GM06990 (cell line): ENCODE results near the gene DOCK4.

Source experiments
- DNase-seq: peaks from one replicate; pipeline ENCODE4 v3.0.0-alpha.2; 2011; ENCODE audit not compliant: insufficient read length; ENCODE audit errors: extremely low read depth
- H3K27me3 ChIP-seq: replicated peaks from 2 replicates; pipeline ENCODE4 v1.6.0; 2011; ENCODE audit warnings: low read length; ENCODE audit not compliant: control insufficient read depth, insufficient read depth
- H3K36me3 ChIP-seq: 2 replicates; pipeline ENCODE4 v1.5.1; 2011; ENCODE audit warnings: low read length; ENCODE audit not compliant: control insufficient read depth, insufficient read depth
- H3K4me3 ChIP-seq: replicated peaks from 2 replicates; pipeline ENCODE4 v1.5.1; 2011; ENCODE audit warnings: low read depth, mild to moderate bottlenecking, control low read depth, low read length
- CTCF ChIP-seq: IDR thresholded peaks from 2 replicates; pipeline ENCODE4 v1.5.1; 2011; ENCODE audit warnings: low read length, control low read depth, mild to moderate bottlenecking, inconsistent platforms; ENCODE audit not compliant: insufficient read depth, poor library complexity, severe bottlenecking

The DOCK4 gene

GRCh38 chr7:111873963-111874690 is 332.1 kb downstream of the DOCK4 start:
- H3K36me3 ChIP-seq: no peaks in the 10 kb centered on the region
- no peak overlapping the region for H3K4me3 ChIP-seq
- TF ChIP-seq CTCF: no peak
- no peak for DNase-seq
- no peaks in the 10 kb centered on the region for H3K27me3 ChIP-seq

- no peak for TF ChIP-seq CTCF
- DNase-seq: no peak
- Histone ChIP-seq H3K36me3 (no peaks in the 10 kb centered on the region), H3K4me3 (no peak overlapping the region), H3K27me3 (no peaks in the 10 kb centered on the region)
Measured at GRCh38 chr7:111873326-111873646, 332.9 kb downstream of the DOCK4 start.

- no peak for DNase-seq
- Histone ChIP-seq H3K36me3 (no peaks in the 10 kb centered on the region), H3K4me3 (no peak overlapping the region), H3K27me3 (no peaks in the 10 kb centered on the region)
- TF ChIP-seq CTCF: no peak
Measured at GRCh38 chr7:111872450-111873325, 333.5 kb downstream of the DOCK4 start.

GRCh38 chr7:111871283-111871682 is 334.9 kb downstream of the DOCK4 start:
- Histone ChIP-seq H3K4me3 (no peak overlapping the region), H3K36me3 (no peaks in the 10 kb centered on the region), H3K27me3 (no peaks in the 10 kb centered on the region)
- no peak for DNase-seq
- TF ChIP-seq CTCF: no peak

GRCh38 chr7:111869280-111869679 is 336.9 kb downstream of the DOCK4 start:
- TF ChIP-seq CTCF: no peak
- Histone ChIP-seq H3K4me3 (no peak overlapping the region), H3K36me3 (no peaks in the 10 kb centered on the region), H3K27me3 (no peaks in the 10 kb centered on the region)
- DNase-seq: no peak
